HCT116 (cell line): ENCODE measurements around the gene BLOC1S5. TPM values are rescaled to one million over a fixed set of nuclear protein-coding genes. Genes with fewer than 3 reads are reported as not detected.
A peak's percentile ranks its signal among the peaks of the same experiment; 100 is the strongest.

Source experiments
- ATAC-seq: fragments of 200-7000 bp; cut with Tn5 transposase; 2 replicates; pipeline ENCODE4 v1.9.1; 2020; ENCODE audit warnings: mild to moderate bottlenecking, moderate library complexity
- BruUV-seq: library from RNA; stranded (reverse); fragments of 400-500 nt; replicated peaks from 2 replicates; lab custom pipeline; 2021; lab: Mats Ljungman, UMichigan
- CTCF ChIA-PET: fragments of 300-600 bp; sonication (Branson Sonifier 250); formaldehyde crosslinking; loops from one replicate; lab custom pipeline; 2021; ENCODE audit warnings: antibody characterized with exemption; lab: Charles Lee
- POLR2A ChIA-PET: fragments of 300-600, 350-600 bp; sonication (Branson Sonifier 250); formaldehyde crosslinking; loops from one replicate; lab custom pipeline; 2021; ENCODE audit warnings: antibody characterized with exemption; lab: Charles Lee
- RAD21 ChIA-PET, 2 experiments: fragments of 300-600 bp; sonication (Branson Sonifier 250); formaldehyde crosslinking; loops; one replicate each; lab custom pipeline; 2023; ENCODE audit warnings: low total read pairs in 2 of 2; ENCODE audit not compliant: uncharacterized antibody in 2 of 2, unreplicated experiment in 2 of 2, low non-redundant PET in 1 of 2; lab: Charles Lee
- DNase-seq: peaks from one replicate; pipeline ENCODE4 v3.0.0-alpha.2; 2010; ENCODE audit warnings: low read depth, low spot score
- H2AFZ ChIP-seq: fragments of 200-600 bp; shearing (Covaris generic), sonication (generic); 2 replicates; pipeline ENCODE4 v1.6.1; 2017; ENCODE audit warnings: low read depth, mixed run types, mixed read lengths, antibody characterized with exemption, low read length; ENCODE audit not compliant: poor library complexity, severe bottlenecking
- H3K27ac ChIP-seq: 2 replicates; pipeline ENCODE4 v1.5.1; 2012; ENCODE audit warnings: low read depth, low read length
- H3K27me3 ChIP-seq: fragments of 200-600 bp; sonication (generic); 2 replicates; pipeline ENCODE4 v1.6.1; 2016; ENCODE audit warnings: mixed run types, low read length, mixed read lengths; ENCODE audit not compliant: insufficient read depth
- H3K36me3 ChIP-seq, 2 experiments: fragments of 200-500 bp in 1 of 2; fragments of 200-600 bp in 1 of 2; sonication (Bioruptor generic) in 1 of 2; sonication (generic) in 1 of 2; 2 replicates each; pipeline versions ENCODE4 v1.5.1 to v1.6.1; 2014 to 2016; ENCODE audit warnings: low read length in 2 of 2, inconsistent platforms in 1 of 2, mixed read lengths in 1 of 2, mixed run types in 1 of 2; ENCODE audit not compliant: insufficient read depth in 2 of 2, control insufficient read depth in 1 of 2
- H3K4me1 ChIP-seq, 2 experiments: fragments of 200-600 bp in 1 of 2; sonication (generic) in 1 of 2; 2 replicates each; pipeline versions ENCODE4 v1.5.1 to v1.6.1; 2012 to 2017; ENCODE audit warnings: low read length in 2 of 2, inconsistent platforms in 1 of 2, mild to moderate bottlenecking in 1 of 2, mixed read lengths in 1 of 2, mixed run types in 1 of 2, moderate library complexity in 1 of 2; ENCODE audit not compliant: insufficient read depth in 2 of 2, control insufficient read depth in 1 of 2
- H3K4me2 ChIP-seq: fragments of 200-600 bp; sonication (generic); 2 replicates; pipeline ENCODE4 v1.6.1; 2017; ENCODE audit warnings: mixed run types, low read length, mixed read lengths
- H3K4me3 ChIP-seq, 2 experiments: fragments of 200-600 bp in 1 of 2; sonication (generic) in 1 of 2; replicated peaks in 1 of 2; 2 replicates each; pipeline ENCODE4 v1.5.1; 2011 to 2016; ENCODE audit warnings: low read length in 2 of 2, control low read depth in 1 of 2, low read depth in 1 of 2, mild to moderate bottlenecking in 1 of 2, mixed read lengths in 1 of 2, mixed run types in 1 of 2
- H3K79me2 ChIP-seq: fragments of 200-600 bp; sonication (generic); 2 replicates; pipeline ENCODE4 v1.6.1; 2017; ENCODE audit warnings: mild to moderate bottlenecking, mixed run types, low read length, moderate library complexity, mixed read lengths; ENCODE audit not compliant: insufficient read depth
- H3K9ac ChIP-seq: fragments of 200-600 bp; sonication (generic); 2 replicates; pipeline ENCODE4 v1.6.1; 2016; ENCODE audit warnings: low read length, mixed read lengths
- H3K9me2 ChIP-seq: fragments of 200-600 bp; sonication (generic), shearing (Covaris generic); 2 replicates; pipeline ENCODE4 v1.6.1; 2017; ENCODE audit warnings: mixed run types, mild to moderate bottlenecking, moderate library complexity; ENCODE audit not compliant: insufficient read depth
- H3K9me3 ChIP-seq, 2 experiments: fragments of 200-500 bp in 1 of 2; fragments of 200-600 bp in 1 of 2; sonication (Bioruptor generic) in 1 of 2; sonication (generic) in 1 of 2; 2 replicates each; pipeline ENCODE4 v1.6.1; 2014 to 2017; ENCODE audit warnings: low read length in 2 of 2, mixed read lengths in 2 of 2, inconsistent platforms in 1 of 2, low read depth in 1 of 2, mild to moderate bottlenecking in 1 of 2, mixed run types in 1 of 2, moderate library complexity in 1 of 2; ENCODE audit not compliant: control insufficient read depth in 1 of 2, insufficient read depth in 1 of 2
- H4K20me1 ChIP-seq: fragments of 200-600 bp; sonication (generic), shearing (Covaris generic); 2 replicates; pipeline ENCODE4 v1.6.1; 2017; ENCODE audit warnings: mixed run types, mild to moderate bottlenecking, moderate library complexity; ENCODE audit not compliant: insufficient read depth
- ATF3 ChIP-seq: IDR thresholded peaks from 2 replicates; pipeline ENCODE4 v1.6.1; 2012
- CBX3 ChIP-seq: IDR thresholded peaks from 2 replicates; pipeline ENCODE4 v1.6.1; 2012; ENCODE audit warnings: low read depth
- CEBPB ChIP-seq: IDR thresholded peaks from 2 replicates; pipeline ENCODE4 v1.6.1; 2012; ENCODE audit warnings: low read depth
- CTCF ChIP-seq, 3 experiments: fragments of 200-600 bp in 1 of 3; sonication (generic) in 1 of 3; IDR thresholded peaks in 2 of 3; conservative IDR thresholded peaks in 1 of 3; 2 replicates each; pipeline ENCODE4 v1.5.1; 2012 to 2017; ENCODE audit warnings: low read depth in 2 of 3, low read length in 2 of 3, antibody characterized with exemption in 1 of 3, borderline replicate concordance in 1 of 3, control low read depth in 1 of 3, mild to moderate bottlenecking in 1 of 3, mixed read lengths in 1 of 3, mixed run types in 1 of 3, moderate library complexity in 1 of 3; ENCODE audit not compliant: insufficient read depth in 1 of 3
- EGR1 ChIP-seq: IDR thresholded peaks from 2 replicates; pipeline ENCODE4 v1.6.1; 2012; ENCODE audit warnings: low read depth
- EZH2 ChIP-seq: fragments of 200-600 bp; sonication (generic); IDR thresholded peaks from 2 replicates; pipeline ENCODE4 v1.6.1; 2017; ENCODE audit warnings: antibody characterized with exemption, mixed run types
- EZH2phosphoT487 ChIP-seq: fragments of 200-600 bp; IDR thresholded peaks from 2 replicates; pipeline ENCODE4 v1.6.1; 2018; ENCODE audit warnings: antibody characterized with exemption, borderline replicate concordance
- FOSL1 ChIP-seq: IDR thresholded peaks from 2 replicates; pipeline ENCODE4 v1.6.1; 2012; ENCODE audit warnings: low read depth
- JUND ChIP-seq: IDR thresholded peaks from 2 replicates; pipeline ENCODE4 v1.6.1; 2012
- POLR2A ChIP-seq: IDR thresholded peaks from 2 replicates; pipeline ENCODE4 v1.7.0; 2011; ENCODE audit warnings: borderline replicate concordance; ENCODE audit not compliant: insufficient read depth, insufficient read length; ENCODE audit errors: extremely low read depth
- POLR2AphosphoS5 ChIP-seq: IDR thresholded peaks from 2 replicates; pipeline ENCODE4 v1.6.1; 2011; ENCODE audit warnings: mild to moderate bottlenecking, low read depth, low read length, moderate library complexity
- RAD21 ChIP-seq: IDR thresholded peaks from 2 replicates; pipeline ENCODE4 v1.6.1; 2012; ENCODE audit warnings: low read depth, mild to moderate bottlenecking
- SP1 ChIP-seq: IDR thresholded peaks from 2 replicates; pipeline ENCODE4 v1.6.1; 2012; ENCODE audit warnings: low read depth
- SRF ChIP-seq: IDR thresholded peaks from 2 replicates; pipeline ENCODE4 v1.6.1; 2012; ENCODE audit warnings: low read depth
- TCF7L2 ChIP-seq: IDR thresholded peaks from 2 replicates; pipeline ENCODE4 v1.7.0; 2011; ENCODE audit warnings: borderline replicate concordance, inconsistent platforms; ENCODE audit not compliant: insufficient read depth, insufficient read length; ENCODE audit errors: extremely low read depth
- YY1 ChIP-seq: IDR thresholded peaks from 2 replicates; pipeline ENCODE4 v1.6.1; 2011; ENCODE audit warnings: low read length, low read depth, moderate library complexity, mild to moderate bottlenecking; ENCODE audit not compliant: insufficient replicate concordance; ENCODE audit errors: extremely low read depth
- ZBTB33 ChIP-seq: IDR thresholded peaks from 2 replicates; pipeline ENCODE4 v1.6.1; 2011; ENCODE audit warnings: mild to moderate bottlenecking, low read length, moderate library complexity; ENCODE audit not compliant: insufficient replicate concordance; ENCODE audit errors: extremely low read depth
- ZFX ChIP-seq: fragments of 450-650 bp; IDR thresholded peaks from 2 replicates; pipeline ENCODE4 v1.6.1; 2017
- ZNF274 ChIP-seq: fragments of 200-500 bp; sonication (Bioruptor generic); IDR thresholded peaks from 2 replicates; pipeline ENCODE4 v1.6.1; 2014; ENCODE audit warnings: mild to moderate bottlenecking, low read depth, low read length, inconsistent platforms
- intact Hi-C: fragments of 100-400 bp; cut with micrococcal nuclease; formaldehyde crosslinking; loops from 2 replicates; pipeline ENCODE4 v1.10.0; 2022
- total RNA-seq: library from RNA; stranded (reverse); gene quantifications from one replicate; pipeline ENCODE4 v1.2.1, GENCODE V29; 2021; ENCODE audit not compliant: unreplicated experiment
- TF ChIP-seq, protein P1 (sequence below): IDR thresholded peaks from 2 replicates; pipeline ENCODE4 v1.6.1; 2012

BLOC1S5 gene
- total RNA-seq, 1 experiment from 2014 or later, result 12.0 TPM

GRCh38 chr6:8102122-8102958 is 38.2 kb upstream of the BLOC1S5 start, which contains the start of gene EEF1E1:
EEF1E1 (minus strand) TSS chr6:8102548; CDS start chr6:8102521, 27 bp downstream.
- DNase-seq (peak; percentile 92), ATAC-seq (peak; percentile 92)
- BruUV-seq, result TSS peak; percentile 62
- H3K79me2 ChIP-seq, result peaks cover 50% of the 10 kb centered on the region
- H3K9me2 ChIP-seq, result no peaks in the 10 kb centered on the region
- H3K4me2 ChIP-seq, result peak within 1 kb of the TSS; percentile 91
- ChIA-PET CTCF (interaction anchor here (1.0 kb wide), 1 partner anchor 11 kb away, joined by 3 read pairs; no protein-coding TSS in a partner anchor), RAD21 (interaction anchor here in 1 of 2 experiments (0.7 kb wide), 1 partner anchor 117 kb away, joined by 11 read pairs; no protein-coding TSS in a partner anchor), POLR2A (interaction anchor here (0.7 to 1.6 kb wide), 6 partner anchors 8 to 1308 kb away, joined by 3 to 11 read pairs (median 4); partner anchors contain the start of gene BLOC1S5)
- no peaks in the 10 kb centered on the region for H3K27me3 ChIP-seq
- peak within 1 kb of the TSS; percentile 96 for H3K9ac ChIP-seq
- H3K36me3 ChIP-seq, result peaks cover 0 to 11% of the 10 kb centered on the region in 2 experiments; a peak in 2 of 4 replicates
- peaks cover 4% of the 10 kb centered on the region; the same call in 1 of the 2 replicates for H4K20me1 ChIP-seq
- H3K4me3 ChIP-seq, result peak within 1 kb of the TSS; percentile 95 to 96
- peaks cover 12 to 17% of the 10 kb centered on the region in 2 experiments; a peak in 3 of 4 replicates for H3K4me1 ChIP-seq
- intact Hi-C loops, result no loop called here
- H2AFZ ChIP-seq, result peak within 1 kb of the TSS; percentile 36
- H3K9me3 ChIP-seq, result no peaks in the 10 kb centered on the region
- H3K27ac ChIP-seq, result peak within 1 kb of the TSS; percentile 72
- TF ChIP-seq EZH2phosphoT487 (no peak), EZH2 (no peak), CBX3 (no peak), ATF3 (no peak), EGR1 (no peak), SP1 (peak; percentile 96), RAD21 (0 out of 2 replicates have a peak, but pooled peaks have one; percentile 10), TCF7L2 (no peak), YY1 (peak; percentile 95), POLR2AphosphoS5 (peak; percentile 86), ZBTB33 (peak; percentile 71), SRF (no peak), CEBPB (no peak), FOSL1 (no peak), POLR2A (peak; percentile 71), CTCF (IDR thresholded peaks at IDR 0.05 in 2 of 3, conservative IDR thresholded peaks at IDR 0.05 in 1 of 3; ENCODE audit: borderline replicate concordance in 1 of 3, insufficient read depth in 1 of 3, low read depth in 2 of 3, low read length in 2 of 3) (no peak), JUND (no peak), ZNF274 (no peak), ZFX (peak; percentile 63; the same call in 1 of the 2 replicates)
- TF ChIP-seq, protein P1, sequence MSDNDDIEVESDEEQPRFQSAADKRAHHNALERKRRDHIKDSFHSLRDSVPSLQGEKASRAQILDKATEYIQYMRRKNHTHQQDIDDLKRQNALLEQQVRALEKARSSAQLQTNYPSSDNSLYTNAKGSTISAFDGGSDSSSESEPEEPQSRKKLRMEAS, result peak; percentile 87
